HEK293 (cell line): ENCODE results near the gene CD93.

Experiments
- CTCF ChIA-PET: fragments of 350-600 bp; formaldehyde crosslinking; extraction: SDS; loops from one replicate; lab custom pipeline; 2021; ENCODE audit warnings: antibody characterized with exemption; lab: Yijun Ruan, JAX
- POLR2A ChIA-PET: fragments of 300-600 bp; formaldehyde crosslinking; extraction: SDS; loops from one replicate; lab custom pipeline; 2020; ENCODE audit warnings: antibody characterized with exemption, inconsistent platforms; lab: Yijun Ruan, JAX
- H3K27ac ChIP-seq: fragments of 200-500 bp; sonication (Bioruptor generic); 2 replicates; pipeline ENCODE4 v1.5.1; 2014; ENCODE audit warnings: low read depth, low read length, control low read depth, inconsistent platforms; ENCODE audit errors: extremely low read depth
- H3K36me3 ChIP-seq, 2 experiments: fragments of 200-500 bp in 1 of 2; sonication (Bioruptor generic) in 1 of 2; 1 replicate in 1 of 2; 2 replicates in 1 of 2; pipeline ENCODE4 v1.5.1; 2014 to 2017; ENCODE audit warnings: inconsistent platforms in 2 of 2, low read length in 2 of 2; ENCODE audit not compliant: control insufficient read depth in 2 of 2, insufficient read depth in 1 of 2
- H3K4me1 ChIP-seq: fragments of 200-500 bp; sonication (Bioruptor generic); 2 replicates; pipeline ENCODE4 v1.5.1; 2014; ENCODE audit warnings: mild to moderate bottlenecking, low read length, inconsistent platforms; ENCODE audit not compliant: control insufficient read depth, insufficient read depth
- H3K4me3 ChIP-seq: 2 replicates; pipeline ENCODE4 v1.5.1; 2011; ENCODE audit warnings: low read depth, mild to moderate bottlenecking, control low read depth, low read length, moderate library complexity
- H3K9me3 ChIP-seq: fragments of 200-500 bp; sonication (Bioruptor generic); 2 replicates; pipeline ENCODE4 v1.5.1; 2014; ENCODE audit warnings: low read depth, low read length, inconsistent platforms; ENCODE audit not compliant: control insufficient read depth, insufficient read depth
- HOXC10 ChIP-seq: sonication (generic); formaldehyde crosslinking; IDR thresholded peaks from 2 replicates; pipeline ENCODE4 v1.8.1; 2023; ENCODE audit warnings: mild to moderate bottlenecking, missing genetic modification reagents
- KLF7 ChIP-seq: fragments of 450-650 bp; formaldehyde crosslinking; IDR thresholded peaks from 2 replicates; pipeline ENCODE4 v1.5.1; 2016; ENCODE audit warnings: missing biosample characterization, missing genetic modification characterization, borderline replicate concordance
- PRDM10 ChIP-seq: fragments of 450-650 bp; formaldehyde crosslinking; IDR thresholded peaks from 2 replicates; pipeline ENCODE4 v1.5.1; 2016; ENCODE audit warnings: missing biosample characterization, missing genetic modification characterization
- SETDB1 ChIP-seq: IDR thresholded peaks from one replicate; pipeline ENCODE4 v1.6.1; 2017; ENCODE audit warnings: mild to moderate bottlenecking, low read length, moderate library complexity, mixed read lengths; ENCODE audit not compliant: insufficient read length
- ZBTB7A ChIP-seq: fragments of 450-650 bp; formaldehyde crosslinking; IDR thresholded peaks from 2 replicates; pipeline ENCODE4 v1.5.1; 2016; ENCODE audit warnings: low read depth, missing biosample characterization, missing genetic modification characterization
- ZFP37 ChIP-seq: fragments of 450-650 bp; formaldehyde crosslinking; IDR thresholded peaks from 2 replicates; pipeline ENCODE4 v1.5.1; 2016; ENCODE audit warnings: missing biosample characterization, missing genetic modification characterization
- ZNF138 ChIP-seq: fragments of 450-650 bp; formaldehyde crosslinking; IDR thresholded peaks from 2 replicates; pipeline ENCODE4 v1.5.1; 2016; ENCODE audit warnings: missing biosample characterization, missing genetic modification characterization, borderline replicate concordance
- ZNF19 ChIP-seq: fragments of 450-650 bp; formaldehyde crosslinking; IDR thresholded peaks from 2 replicates; pipeline ENCODE4; 2016; ENCODE audit warnings: missing biosample characterization, missing genetic modification characterization, low read depth
- ZNF202 ChIP-seq: fragments of 450-650 bp; formaldehyde crosslinking; IDR thresholded peaks from 2 replicates; pipeline ENCODE4 v1.5.1; 2016; ENCODE audit warnings: missing biosample characterization, missing genetic modification characterization, borderline replicate concordance
- ZNF221 ChIP-seq: fragments of 450-650 bp; formaldehyde crosslinking; IDR thresholded peaks from 2 replicates; pipeline ENCODE4 v1.5.1; 2017; ENCODE audit warnings: missing biosample characterization, missing genetic modification characterization, borderline replicate concordance
- ZNF473 ChIP-seq: fragments of 450-650 bp; formaldehyde crosslinking; IDR thresholded peaks from 2 replicates; pipeline ENCODE4 v1.5.1; 2017; ENCODE audit warnings: missing biosample characterization, missing genetic modification characterization
- ZNF791 ChIP-seq: fragments of 450-650 bp; formaldehyde crosslinking; IDR thresholded peaks from 2 replicates; pipeline ENCODE4 v1.5.1; 2016; ENCODE audit warnings: missing biosample characterization, missing genetic modification characterization
- ZNF837 ChIP-seq: fragments of 450-650 bp; formaldehyde crosslinking; IDR thresholded peaks from 2 replicates; pipeline ENCODE4 v1.5.1; 2016; ENCODE audit warnings: missing biosample characterization, missing genetic modification characterization
- ZSCAN16 ChIP-seq: fragments of 450-650 bp; formaldehyde crosslinking; IDR thresholded peaks from 2 replicates; pipeline ENCODE4 v1.5.1; 2016; ENCODE audit warnings: missing biosample characterization, missing genetic modification characterization
- ZSCAN23 ChIP-seq: fragments of 450-650 bp; formaldehyde crosslinking; IDR thresholded peaks from 2 replicates; pipeline ENCODE4 v1.5.1; 2016; ENCODE audit warnings: missing biosample characterization, missing genetic modification characterization
- TF ChIP-seq, protein P1 (sequence below): fragments of 450-650 bp; formaldehyde crosslinking; IDR thresholded peaks from 2 replicates; pipeline ENCODE4 v1.5.0; 2017; ENCODE audit warnings: missing biosample characterization, missing genetic modification characterization, borderline replicate concordance

The CD93 gene

DNA sequence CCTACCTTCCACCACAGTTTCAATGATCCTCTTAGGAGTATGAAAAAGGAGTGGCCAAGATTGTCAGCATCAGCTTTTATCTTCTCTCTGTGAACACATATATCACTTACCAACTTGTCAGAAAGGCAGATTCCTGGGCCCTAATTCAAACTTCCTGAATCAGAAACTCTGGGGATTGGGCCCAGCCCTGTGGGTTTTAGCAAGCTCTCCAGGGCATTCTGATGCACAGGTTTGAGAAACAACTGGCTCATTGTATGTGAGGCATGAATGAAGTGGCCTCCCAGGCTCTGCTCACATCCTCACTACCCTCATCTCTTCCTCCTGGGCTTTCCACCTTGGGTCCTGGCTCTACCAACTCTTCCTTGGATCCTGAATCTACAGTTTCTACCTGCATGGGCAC lies 23.5 kb downstream of the CD93 start:
- ChIA-PET POLR2A (no interaction called here), CTCF (interaction anchor here (0.5 to 3.4 kb wide), 9 partner anchors 11 to 721 kb away, joined by 3 to 15 read pairs (median 4); no protein-coding TSS in a partner anchor)
- no peak overlapping the region for H3K4me3 ChIP-seq
- no peak overlapping the region for H3K27ac ChIP-seq
- H3K4me1 ChIP-seq = peaks cover 5% of the 10 kb centered on the region; the same call in 1 of the 2 replicates
- no peak for TF ChIP-seq SETDB1
- TF ChIP-seq ZSCAN23 (tag by site-specific recombination) = no peak
- no peak for TF ChIP-seq ZNF473
- TF ChIP-seq ZFP37 (tag by site-specific recombination) = no peak
- no peak for TF ChIP-seq ZNF202
- TF ChIP-seq KLF7 (tag by site-specific recombination) = no peak
- no peak for TF ChIP-seq ZNF221 (tag by site-specific recombination)
- TF ChIP-seq ZBTB7A (tag by site-specific recombination) = no peak
- no peak for TF ChIP-seq HOXC10 (CRISPR knock-in tag)
- no peak for TF ChIP-seq ZSCAN16
- no peaks in the 10 kb centered on the region for H3K36me3 ChIP-seq
- no peaks in the 10 kb centered on the region for H3K9me3 ChIP-seq

DNA sequence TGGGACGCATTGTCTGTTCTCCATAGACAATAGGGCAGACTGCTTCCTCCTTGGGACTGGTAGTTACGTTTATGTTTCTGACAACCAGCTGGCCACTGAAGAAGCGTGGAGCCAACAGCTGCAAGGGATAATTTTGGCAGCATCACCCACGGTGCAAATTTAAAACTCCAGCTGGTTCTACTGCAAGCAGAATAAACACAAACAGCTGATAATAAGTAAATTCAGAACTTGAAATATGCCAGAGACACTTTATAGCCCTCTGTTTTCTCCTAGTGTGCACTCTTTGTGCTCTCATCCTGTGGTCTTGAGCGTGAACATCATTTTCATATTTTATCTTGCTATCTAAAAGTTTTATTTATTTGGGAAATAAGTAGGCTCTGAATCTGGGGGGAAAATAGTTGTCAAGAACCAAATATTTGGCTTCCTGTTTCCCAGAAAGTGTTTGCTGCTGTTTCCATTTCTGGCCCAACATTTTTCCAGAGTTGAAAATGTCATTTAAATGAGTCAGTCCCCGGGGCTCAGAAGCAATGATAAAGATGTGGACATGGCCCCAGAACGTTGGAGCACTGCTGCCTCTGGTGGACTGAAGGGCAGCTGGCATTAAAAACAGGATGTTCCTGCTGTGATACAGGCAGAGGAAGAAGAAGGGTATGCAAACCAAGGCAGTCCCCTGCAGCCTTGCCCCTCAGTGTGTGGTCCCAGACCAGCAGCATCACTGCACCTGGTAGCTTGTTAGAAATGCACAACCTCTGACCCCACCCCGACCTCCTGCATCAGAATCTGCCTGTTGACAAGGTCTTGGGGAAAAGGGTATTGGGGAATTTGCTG lies 24.2 kb downstream of the CD93 start:
- peaks cover 5% of the 10 kb centered on the region; the same call in 1 of the 2 replicates for H3K4me1 ChIP-seq
- no peak overlapping the region for H3K27ac ChIP-seq
- POLR2A ChIA-PET = no interaction called here
- no peak overlapping the region for H3K4me3 ChIP-seq
- CTCF ChIA-PET = interaction anchor here (0.7 to 3.4 kb wide), 7 partner anchors 10 to 366 kb away, joined by 3 to 15 read pairs (median 4); no protein-coding TSS in a partner anchor
- H3K36me3 ChIP-seq = no peaks in the 10 kb centered on the region
- no peaks in the 10 kb centered on the region for H3K9me3 ChIP-seq
- TF ChIP-seq, protein P1, sequence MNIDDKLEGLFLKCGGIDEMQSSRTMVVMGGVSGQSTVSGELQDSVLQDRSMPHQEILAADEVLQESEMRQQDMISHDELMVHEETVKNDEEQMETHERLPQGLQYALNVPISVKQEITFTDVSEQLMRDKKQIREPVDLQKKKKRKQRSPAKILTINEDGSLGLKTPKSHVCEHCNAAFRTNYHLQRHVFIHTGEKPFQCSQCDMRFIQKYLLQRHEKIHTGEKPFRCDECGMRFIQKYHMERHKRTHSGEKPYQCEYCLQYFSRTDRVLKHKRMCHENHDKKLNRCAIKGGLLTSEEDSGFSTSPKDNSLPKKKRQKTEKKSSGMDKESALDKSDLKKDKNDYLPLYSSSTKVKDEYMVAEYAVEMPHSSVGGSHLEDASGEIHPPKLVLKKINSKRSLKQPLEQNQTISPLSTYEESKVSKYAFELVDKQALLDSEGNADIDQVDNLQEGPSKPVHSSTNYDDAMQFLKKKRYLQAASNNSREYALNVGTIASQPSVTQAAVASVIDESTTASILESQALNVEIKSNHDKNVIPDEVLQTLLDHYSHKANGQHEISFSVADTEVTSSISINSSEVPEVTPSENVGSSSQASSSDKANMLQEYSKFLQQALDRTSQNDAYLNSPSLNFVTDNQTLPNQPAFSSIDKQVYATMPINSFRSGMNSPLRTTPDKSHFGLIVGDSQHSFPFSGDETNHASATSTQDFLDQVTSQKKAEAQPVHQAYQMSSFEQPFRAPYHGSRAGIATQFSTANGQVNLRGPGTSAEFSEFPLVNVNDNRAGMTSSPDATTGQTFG (tag by site-specific recombination) = no peak
- TF ChIP-seq ZNF138 (tag by site-specific recombination) = no peak

- POLR2A ChIA-PET = interaction anchor here (0.8 kb wide), 1 partner anchor 10 kb away, joined by 3 read pairs; no protein-coding TSS in a partner anchor
- no peak overlapping the region for H3K27ac ChIP-seq
- no peak overlapping the region for H3K4me3 ChIP-seq
- TF ChIP-seq ZNF837 (tag by site-specific recombination) (no peak), PRDM10 (tag by site-specific recombination) (no peak), SETDB1 (no peak), ZNF791 (tag by site-specific recombination) (no peak), ZNF19 (tag by site-specific recombination) (no peak)
- TF ChIP-seq, protein P1 (tag by site-specific recombination) = no peak
- TF ChIP-seq, all 188 proteins: peak for 0
- Histone ChIP-seq H3K9me3 (no peaks in the 10 kb centered on the region), H3K36me3 (no peaks in the 10 kb centered on the region), H3K4me1 (peaks cover 3% of the 10 kb centered on the region; the same call in 1 of the 2 replicates)
- CTCF ChIA-PET = interaction anchor here (1.0 to 3.4 kb wide), 4 partner anchors 10 to 365 kb away, joined by 3 to 15 read pairs (median 8); no protein-coding TSS in a partner anchor
Measured at GRCh38 chr20:23061262-23061661, 24.9 kb downstream of the CD93 start.
